Caki2 (cell line): ENCODE results near the gene ATP4B. TPM values are rescaled to one million over a fixed set of nuclear protein-coding genes. Genes with fewer than 3 reads are reported as not detected.

Source experiments
- DNase-seq: peaks from one replicate; pipeline ENCODE4 v3.0.0-alpha.2; 2015; ENCODE audit warnings: low read depth
- in situ Hi-C: cut with HindIII; loops from 2 replicates; pipeline ENCODE4 v1.10.0; 2016; ENCODE audit warnings: low sequenced_read_pairs, low pct_unique_long_range_greater_than_20kb, mixed read lengths
- total RNA-seq: library from RNA; depleted of rRNA; stranded (reverse); fragments of >200 nt; shearing (Covaris generic); gene quantifications from 2 replicates; pipeline ENCODE4 v1.2.3, GENCODE V29; 2014; ENCODE audit warnings: low replicate concordance

Gene ATP4B
- total RNA-seq, 1 experiment from 2014 or later = not detected

DNA sequence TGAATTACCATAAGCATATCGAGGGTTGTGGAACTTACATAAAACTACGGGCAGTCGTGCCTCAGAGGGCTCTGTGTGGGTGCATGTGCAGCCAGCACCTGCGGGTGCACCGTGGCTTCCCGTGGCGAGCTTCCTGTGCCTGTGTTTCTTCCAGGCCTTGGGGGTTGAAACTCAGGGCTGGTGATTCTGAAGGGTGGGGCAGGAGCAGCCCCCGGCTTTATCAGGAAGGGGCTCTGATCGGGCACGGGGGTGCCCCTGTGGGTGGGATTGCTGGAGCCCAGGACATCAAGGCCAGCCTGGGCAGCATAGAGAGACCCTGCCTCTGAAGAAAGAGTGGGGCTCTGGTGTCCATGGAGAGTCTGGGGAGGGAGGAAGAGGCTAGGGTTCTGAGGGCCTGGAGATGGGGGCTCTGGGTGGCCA is 11.1 kb downstream of the ATP4B start:
- DNase-seq = no peak
- in situ Hi-C loops = no loop called here

DNA sequence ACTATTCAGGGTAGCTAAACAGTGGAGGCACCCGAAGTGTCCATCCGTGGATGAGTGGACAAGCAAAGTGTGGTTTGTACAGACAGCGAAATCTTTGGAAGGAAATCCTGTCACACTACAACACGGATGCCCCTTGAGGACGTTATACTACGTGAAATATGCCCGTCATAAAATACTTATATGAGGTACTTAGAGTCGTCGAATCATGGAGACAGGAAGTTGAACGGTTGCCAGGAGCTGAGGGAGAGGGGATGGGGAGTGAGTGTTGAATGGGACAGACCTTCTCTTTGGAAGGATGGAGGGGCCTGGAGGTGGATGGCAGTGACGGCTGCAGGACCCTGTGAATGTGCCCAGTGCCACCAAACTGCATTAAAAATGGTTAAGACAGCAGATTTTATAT is 11.6 kb downstream of the ATP4B start:
- no peak for DNase-seq

DNA sequence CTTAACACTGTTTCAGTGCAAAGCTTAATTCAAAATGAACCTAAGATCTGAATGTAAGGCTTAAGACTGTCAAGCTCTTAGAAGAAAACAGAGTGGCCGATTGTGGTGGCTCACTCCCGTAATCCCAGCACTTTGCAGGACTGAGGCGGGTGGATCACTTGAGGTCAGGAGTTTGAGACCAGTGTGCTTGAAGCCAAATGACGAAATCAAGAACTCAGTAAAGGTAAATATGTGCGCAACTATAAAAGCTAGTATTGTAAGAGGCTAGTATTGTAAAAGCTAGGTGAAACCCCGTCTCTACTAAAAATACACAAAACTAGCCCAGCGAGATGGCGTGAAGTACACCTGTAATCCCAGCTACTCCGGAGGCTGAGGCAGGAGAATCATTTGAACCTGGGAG is 12.7 kb downstream of the ATP4B start:
- in situ Hi-C loops = no loop called here
- no peak for DNase-seq

More for the DNA sequence above, 11.6 kb downstream of the ATP4B start:
- in situ Hi-C loops = no loop called here

DNA sequence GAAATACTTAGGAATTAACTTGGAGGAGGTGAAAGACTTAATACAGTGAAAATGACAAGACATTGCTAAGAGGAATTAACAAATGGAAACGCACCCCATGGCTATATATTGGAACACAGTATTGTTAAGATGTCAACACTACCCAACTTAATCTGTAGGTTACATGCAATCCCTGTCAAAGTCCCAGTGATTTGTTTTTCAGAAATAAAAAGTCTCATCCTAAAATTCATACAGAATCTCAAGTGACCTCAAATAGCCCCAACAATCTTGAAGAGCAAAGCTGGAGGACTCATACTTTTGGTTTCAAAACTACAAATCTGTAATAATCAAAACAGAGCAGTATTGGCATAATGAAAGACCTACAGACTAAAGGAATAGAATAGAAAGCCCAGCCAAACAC is 13.2 kb downstream of the ATP4B start:
- in situ Hi-C loops = no loop called here
- no peak for DNase-seq

DNA sequence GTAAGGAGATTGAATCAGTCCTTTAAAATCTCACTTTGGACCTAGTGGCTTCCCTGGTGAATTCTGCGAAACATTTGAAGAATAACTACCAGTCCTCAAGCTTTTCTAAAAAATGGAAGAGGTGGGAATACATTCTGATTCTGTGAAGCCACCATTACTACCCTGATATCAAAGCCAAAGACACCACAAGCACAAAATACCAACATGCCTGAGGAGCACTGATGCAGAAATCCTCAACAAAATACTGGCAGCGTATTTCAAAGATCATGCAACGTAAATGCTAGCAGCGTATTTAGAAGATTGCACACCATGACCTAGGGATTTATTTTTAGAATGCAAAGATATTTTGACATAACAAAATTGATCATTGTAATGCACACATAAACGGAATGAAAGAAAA is 14.4 kb downstream of the ATP4B start:
- peak; percentile 13 for DNase-seq
- in situ Hi-C loops = no loop called here

DNA sequence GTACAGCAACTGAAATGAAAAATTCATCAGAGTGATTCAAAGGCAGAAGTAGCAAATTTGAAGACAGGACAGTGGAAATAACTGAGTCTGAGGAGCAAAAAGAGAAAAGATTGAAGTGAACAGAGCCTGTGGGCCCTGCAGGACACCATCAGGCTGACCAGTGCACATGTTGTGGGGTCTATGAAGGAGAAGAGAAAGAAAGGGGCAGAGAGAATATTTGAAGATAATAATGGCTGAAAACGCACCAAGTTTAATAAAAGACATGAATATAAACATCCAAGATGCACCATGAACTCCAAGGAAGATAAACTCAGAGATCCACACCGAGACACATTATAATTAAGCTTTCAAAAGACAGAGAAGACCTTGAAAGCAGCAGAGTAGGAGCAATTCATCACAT is 15.4 kb downstream of the ATP4B start:
- in situ Hi-C loops = no loop called here
- no peak for DNase-seq

DNA sequence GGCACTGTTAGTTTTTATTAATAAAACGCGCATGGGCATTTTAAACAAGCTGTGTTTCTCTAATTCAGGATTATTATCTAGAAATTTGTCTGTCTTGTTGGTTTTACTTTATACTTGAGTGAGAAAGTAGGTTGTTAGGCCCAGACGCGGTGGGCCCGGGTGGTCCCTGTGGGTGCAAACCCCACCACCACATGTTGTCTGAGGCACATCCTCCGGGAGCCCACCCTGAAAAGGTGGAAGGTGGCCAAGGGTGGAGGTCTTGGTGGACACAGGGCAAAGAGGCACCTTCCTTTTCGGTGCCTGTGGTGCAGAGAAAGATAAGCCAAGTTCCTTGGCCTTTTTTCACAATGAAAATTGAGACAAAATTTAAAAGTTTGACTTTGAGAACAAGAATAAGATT is 16.6 kb downstream of the ATP4B start:
- DNase-seq = no peak
- in situ Hi-C loops = no loop called here

DNA sequence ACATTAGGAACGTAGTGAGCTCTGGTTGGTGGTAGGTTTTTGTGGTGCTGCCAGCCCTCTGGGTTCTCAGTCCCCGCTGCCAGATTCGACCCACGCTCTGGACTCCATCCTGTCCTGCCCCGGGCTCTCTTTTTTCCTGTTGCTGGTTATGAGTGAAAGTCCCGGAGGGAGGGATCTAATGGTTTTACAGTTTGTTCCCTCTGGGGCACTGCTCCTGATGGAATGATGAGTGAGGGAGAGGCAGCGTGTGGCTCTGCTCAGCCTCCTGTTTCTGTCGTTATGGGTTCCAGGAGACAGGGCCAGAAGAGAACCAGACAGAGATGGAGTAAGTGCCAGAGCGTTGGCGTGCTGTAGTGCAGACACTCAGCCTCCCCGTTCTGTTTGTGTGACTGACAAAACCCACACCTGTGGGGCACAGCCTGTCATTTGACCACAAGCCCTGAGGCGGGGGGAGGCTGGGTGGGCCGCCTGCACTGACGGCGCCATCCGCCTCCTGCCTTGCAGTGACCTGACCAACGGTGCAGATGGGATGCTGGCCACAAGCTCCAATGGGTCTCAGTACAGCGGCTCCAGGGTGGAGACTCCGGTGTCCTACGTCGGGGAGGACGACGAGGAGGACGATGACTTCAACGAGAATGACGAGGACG is 18.3 kb downstream of the ATP4B start:
- in situ Hi-C loops = no loop called here
- no peak for DNase-seq

DNA sequence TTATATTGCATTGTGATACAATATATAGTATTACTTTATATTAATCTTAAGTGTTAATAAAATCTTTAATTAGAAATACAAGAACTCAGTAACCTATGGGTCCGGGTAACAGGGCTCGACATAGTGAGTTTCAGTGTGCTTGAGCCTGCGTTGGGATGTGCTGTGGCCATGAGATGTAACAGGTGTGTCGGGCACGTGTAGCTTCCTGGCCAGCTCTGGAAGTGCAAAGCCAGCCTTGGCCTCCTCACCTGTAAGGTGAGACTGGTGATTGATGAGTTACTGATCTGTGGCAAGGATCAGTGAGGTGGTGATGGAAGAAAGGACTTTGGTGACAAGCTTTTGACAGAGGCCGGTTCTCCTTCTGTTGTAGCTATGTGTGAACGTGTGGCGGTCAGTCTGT is 19.2 kb downstream of the ATP4B start:
- in situ Hi-C loops = no loop called here

DNA sequence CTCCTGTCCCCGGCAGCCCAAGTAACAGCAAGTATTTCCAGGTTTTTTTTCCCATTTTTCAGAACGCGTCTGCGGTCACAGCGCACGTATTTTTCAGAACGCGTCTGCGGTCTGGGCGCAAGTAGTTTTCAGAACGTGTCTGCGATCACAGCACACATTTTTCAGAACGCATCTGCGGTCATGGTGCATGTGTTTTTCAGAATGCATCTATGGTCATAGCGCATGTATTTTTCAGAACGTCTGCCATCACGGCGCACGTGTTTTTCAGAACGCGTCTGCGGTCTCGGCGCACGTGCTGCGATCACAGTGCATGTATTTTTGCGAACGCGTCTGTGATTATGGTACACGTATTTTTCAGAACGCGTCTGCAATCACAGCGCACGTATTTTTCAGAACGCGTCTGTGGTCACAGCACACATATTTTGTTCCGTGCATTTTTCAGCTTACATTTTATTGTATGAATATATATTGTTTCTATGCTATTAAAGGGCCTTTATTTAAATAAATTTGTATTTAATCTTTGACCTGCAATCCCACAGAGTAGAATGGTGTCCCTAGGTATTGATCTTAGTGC is 19.7 kb downstream of the ATP4B start:
- no peak for DNase-seq
- in situ Hi-C loops = no loop called here

More for the DNA sequence above, 19.2 kb downstream of the ATP4B start:
- DNase-seq = no peak

DNA sequence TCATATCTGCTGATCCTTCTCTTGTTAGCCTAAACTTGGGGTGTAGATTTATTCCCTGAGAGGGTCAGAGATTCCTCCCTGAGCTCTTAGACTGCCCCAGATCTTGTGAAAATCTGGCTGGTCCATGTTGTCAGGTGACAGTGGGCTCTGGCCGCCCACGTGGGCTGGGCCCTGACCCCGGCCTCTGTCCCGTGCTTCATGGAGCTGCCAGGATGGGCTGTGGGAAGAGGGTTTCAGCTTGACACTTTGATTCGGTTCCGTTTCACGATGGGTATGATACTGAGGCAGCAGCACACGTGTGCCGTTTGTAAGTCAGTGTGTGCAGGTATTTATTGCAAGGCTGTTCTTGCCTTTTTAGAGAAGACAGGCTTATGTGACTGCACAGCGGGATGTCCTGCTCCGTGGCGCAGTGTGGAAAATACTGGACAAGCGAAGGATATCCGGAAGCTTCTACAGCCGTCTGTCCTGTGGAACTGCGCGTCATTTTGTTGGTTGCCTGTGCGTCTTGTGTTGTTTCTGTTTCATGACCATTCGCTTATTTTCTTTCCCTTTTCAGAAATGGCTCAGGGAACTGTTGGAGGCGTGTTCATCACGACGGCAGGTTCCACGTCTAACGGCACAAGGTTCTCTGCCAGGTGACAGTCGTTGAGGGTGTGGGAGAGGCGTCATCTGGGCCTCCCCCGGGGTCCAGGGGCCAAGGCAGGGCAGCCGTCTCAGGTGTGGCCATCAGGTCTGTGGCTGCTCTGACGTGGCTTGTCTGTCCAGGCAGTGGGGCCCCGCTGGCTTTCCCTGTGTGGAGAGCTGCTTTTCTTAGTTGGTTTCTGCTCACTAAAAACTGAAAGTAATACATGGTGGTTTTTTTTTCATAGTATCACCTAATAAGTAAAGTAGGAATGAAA is 20.5 kb downstream of the ATP4B start:
- in situ Hi-C loops = no loop called here
- no peak for DNase-seq

DNA sequence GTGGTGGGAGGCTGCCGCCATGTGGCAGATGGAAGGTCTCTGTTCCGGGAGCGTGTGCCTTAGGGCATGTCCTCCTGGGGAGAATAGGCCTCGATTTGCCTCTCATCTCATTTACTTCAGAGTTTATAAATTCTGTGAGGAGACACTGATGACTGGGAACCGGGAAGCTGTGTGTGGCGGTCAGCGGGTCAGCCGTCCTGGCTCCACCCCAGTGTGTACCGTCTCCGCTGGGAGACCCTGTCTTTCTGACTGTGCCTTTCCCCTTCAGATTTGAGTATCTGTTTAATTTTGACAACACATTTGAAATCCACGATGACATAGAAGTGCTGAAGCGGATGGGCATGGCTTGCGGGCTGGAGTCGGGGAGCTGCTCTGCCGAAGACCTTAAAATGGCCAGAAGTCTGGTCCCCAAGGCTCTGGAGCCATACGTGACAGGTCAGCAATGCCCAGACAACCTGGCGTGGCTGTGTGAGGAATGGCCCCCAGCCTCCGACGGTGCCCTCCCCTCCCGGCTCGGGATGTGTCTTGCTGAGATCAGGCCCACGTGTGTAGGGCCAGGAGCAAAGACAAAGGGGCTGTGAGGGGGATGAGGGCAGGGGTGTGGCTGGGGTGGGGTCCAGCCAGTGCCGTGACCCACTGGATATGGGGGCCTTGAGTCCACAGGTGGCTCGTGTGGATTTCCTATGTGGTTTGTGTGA is 21.6 kb downstream of the ATP4B start:
- no peak for DNase-seq
- in situ Hi-C loops = no loop called here

DNA sequence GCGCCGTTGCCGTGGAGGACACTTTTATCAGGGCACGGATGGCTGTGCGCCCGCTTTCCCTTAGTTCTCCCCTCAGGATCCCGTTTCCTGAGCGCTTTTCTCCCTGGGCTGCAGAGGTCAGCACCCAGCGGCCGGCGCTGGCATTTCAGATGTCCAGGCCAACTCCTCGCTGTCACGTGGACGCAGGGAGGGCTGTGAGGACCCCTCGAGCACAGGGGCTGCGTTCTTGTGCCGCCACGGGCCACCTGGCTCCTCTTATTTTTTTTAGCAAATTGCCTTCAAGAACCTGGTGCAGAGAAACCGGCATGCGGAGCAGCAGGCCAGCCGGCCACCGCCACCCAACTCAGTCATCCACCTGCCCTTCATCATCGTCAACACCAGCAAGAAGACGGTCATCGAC is 22.3 kb downstream of the ATP4B start:
- DNase-seq = no peak
- in situ Hi-C loops = no loop called here

DNA sequence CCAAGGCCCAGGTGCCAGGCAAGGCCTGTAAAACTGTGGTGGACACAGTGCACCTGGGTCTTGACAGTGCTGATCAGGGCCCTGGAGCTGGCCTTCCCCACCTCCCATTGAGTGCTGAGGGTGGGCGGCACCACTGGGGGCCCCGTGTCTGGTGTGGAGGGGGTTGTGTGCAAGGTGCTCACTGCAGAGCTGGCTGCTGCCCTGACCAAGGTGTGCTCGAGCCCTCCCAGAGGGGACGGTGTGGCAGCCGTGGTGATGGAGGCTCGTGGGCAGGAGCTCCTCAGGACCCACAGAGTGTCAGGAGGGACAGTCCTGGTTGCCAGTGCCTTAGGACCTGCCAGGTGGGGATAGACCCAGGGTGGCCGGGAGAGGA is 23.0 kb downstream of the ATP4B start:
- in situ Hi-C loops = no loop called here
- no peak for DNase-seq

DNA sequence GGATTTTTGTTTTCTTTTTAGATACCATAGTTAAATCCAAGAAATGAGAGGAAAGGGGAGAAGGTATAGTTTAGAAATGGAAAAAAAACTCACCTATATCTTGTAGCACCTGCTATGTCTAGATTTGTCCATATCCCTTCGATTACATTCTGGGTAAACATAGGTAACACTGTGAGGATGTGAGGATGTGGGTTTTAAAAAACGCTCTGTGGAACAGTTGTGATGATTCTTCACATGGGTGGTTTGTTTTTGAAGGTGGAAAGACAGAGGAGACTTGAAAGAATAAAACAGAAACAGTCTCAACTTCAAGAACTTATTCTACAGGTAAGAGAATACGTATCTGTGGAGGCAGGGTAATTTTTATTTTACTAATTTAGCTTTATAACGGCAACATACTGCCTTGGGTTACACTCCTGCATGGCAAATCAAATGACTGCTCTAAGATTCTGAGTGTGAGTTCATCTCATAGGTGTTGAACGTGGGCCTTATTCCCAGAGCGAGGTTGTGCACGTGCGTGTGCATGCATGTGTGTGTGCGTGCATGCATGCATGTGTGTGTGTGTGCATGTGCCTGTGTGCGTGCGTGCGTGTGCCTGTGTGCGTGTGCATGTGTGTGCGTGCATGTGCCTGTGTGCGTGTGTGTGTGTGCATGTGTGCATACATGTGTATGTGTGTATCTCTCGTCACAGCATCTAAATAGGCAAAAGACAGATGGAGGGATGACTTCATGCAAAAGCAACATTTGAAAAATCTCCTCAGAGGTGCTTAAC is 23.5 kb downstream of the ATP4B start:
- in situ Hi-C loops = no loop called here
- DNase-seq = no peak

DNA sequence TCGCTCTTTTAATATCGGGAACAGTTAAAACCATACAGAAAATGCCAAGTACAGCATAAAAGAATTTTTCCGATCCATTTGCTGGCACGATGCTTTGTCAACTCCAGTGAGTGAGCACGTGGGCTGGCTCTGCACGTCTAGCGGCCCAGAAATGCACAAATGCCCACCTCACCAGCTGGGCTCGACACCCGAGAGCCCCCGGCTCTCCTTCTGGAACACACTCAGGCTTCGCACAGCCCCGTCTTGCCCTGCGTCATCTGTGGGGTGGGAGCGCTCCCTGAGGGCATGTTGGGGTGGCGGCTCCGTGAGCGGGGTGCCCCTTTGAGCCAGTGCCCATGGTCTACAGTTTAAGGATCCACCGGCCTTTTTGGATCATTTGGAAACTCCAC is 24.5 kb downstream of the ATP4B start:
- in situ Hi-C loops = no loop called here
- DNase-seq = no peak

DNA sequence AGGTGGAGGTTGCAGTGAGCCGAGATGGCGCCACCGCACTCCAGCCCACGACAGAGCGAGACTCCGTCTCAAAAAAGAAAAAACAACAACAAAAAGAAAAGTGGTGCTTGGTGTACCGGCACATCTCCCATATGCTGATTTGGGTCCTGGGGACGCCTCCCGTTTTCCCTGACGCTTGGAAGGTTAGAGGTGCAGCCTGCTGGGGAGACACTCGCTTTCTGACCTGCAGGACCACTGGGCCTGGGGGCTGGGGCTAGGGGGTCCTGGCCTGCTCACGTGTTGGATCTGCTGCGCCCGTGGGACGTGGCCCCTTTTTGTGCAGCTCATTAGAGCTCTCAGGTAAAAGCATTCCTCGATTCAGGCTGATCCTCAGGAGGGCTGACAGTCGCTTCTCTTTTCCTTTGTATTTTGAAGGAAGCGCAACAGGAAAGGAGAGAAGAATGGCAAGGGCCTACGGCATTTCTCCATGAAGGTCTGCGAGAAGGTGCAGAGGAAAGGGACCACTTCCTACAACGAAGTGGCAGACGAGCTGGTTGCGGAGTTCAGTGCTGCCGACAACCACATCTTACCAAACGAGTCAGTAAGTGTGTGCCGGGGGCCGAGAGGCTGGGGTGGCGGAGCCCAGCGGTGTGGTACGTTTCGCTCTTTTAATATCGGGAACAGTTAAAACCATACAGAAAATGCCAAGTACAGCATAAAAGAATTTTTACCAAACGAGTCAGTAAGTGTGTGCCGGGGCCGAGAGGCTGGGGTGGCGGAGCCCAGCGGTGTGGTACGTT is 25.1 kb downstream of the ATP4B start:
- in situ Hi-C loops = no loop called here

More for the DNA sequence above, 25.1 kb downstream of the ATP4B start:
- DNase-seq = no peak
